H1 (cell line): ENCODE measurements around the gene AQP2. TPM values are rescaled to one million over a fixed set of nuclear protein-coding genes. Genes with fewer than 3 reads are reported as not detected.

Experiments
- BACH1 ChIP-seq: IDR thresholded peaks from 2 replicates; pipeline ENCODE4 v1.6.1; 2012; ENCODE audit warnings: low read length, improper control_type of control experiment
- TAF7 ChIP-seq: optimal IDR thresholded peaks from 2 replicates; pipeline ENCODE3; 2011; ENCODE audit warnings: low read depth, mild to moderate bottlenecking, inconsistent platforms, low read length, moderate library complexity, borderline replicate concordance
- polyA plus RNA-seq, 7 experiments: library from polyadenylated mRNA; depleted of rRNA in 3 of 7; stranded (reverse) in 5 of 7; unstranded in 2 of 7; fragments of >200 nt in 5 of 7; fragments of 200-250 nt in 2 of 7; gene quantifications; 1 replicate in 5 of 7; 2 replicates in 1 of 7; 4 replicates in 1 of 7; pipeline versions ENCODE4 v1.2.1 to v1.2.3, GENCODE V29; 2011 to 2013; ENCODE audit warnings: missing spikeins in 2 of 7, mixed read lengths in 2 of 7
- total RNA-seq: library from RNA; stranded (reverse); fragmentation: NEBNext Ultra II Directional; extraction: Animal tissue kit (Norgen Biotek cat#: 25700); gene quantifications from 2 replicates; pipeline ENCODE4 v1.2.1, GENCODE V29; 2021

AQP2 gene
- total and polyA plus RNA-seq, 2 of the 8 experiments (the other 6 are each of a cell fraction or from before 2014, with no cell fraction given) = not detected

DNA sequence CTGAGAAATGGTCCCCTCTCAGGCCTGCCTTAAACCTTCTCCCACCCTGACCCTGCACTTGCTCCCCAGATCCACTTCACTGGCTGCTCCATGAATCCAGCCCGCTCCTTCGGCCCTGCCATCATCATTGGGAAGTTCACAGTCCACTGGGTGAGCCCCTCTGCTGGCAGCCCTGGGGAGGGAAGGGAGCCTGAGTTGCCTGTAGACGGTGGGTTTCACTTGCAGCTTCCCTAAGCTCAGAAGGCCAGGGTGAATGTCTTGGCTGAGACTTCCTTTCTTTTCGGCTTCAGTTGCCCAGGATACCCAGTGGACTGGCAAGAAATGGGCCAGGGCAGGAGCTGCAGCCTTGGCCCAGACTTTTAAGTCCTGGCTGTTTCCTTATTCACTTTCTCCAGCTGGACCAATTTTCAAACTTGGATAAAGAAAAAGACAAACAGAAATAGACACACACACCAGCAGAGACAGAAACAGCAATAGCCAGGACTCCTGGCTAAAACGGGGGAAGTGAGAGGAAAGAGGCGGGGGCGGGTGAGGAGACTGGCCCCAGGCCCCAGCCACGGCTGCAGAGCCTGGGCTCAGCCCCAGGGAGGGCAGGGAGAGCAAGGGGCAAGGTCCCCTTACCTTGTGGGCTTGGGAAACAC, 24.3 kb downstream of the AQP2 start (continued):
- TF ChIP-seq BACH1 = no peak
- no peak for TF ChIP-seq TAF7
